Endodermal cell (in vitro differentiated cells): Measurements from ENCODE around the gene DIPK1C. TPM values are rescaled to one million over a fixed set of nuclear protein-coding genes. Genes with fewer than 3 reads are reported as not detected.

Experiments used
- DNase-seq: peaks from one replicate; pipeline ENCODE4 v3.0.0-alpha.2; 2017
- H3K27ac ChIP-seq: 2 replicates; pipeline ENCODE4 v1.5.1; 2013; ENCODE audit warnings: mild to moderate bottlenecking, low read depth, low read length, moderate library complexity
- H3K27me3 ChIP-seq: 2 replicates; pipeline ENCODE4 v1.6.1; 2013; ENCODE audit warnings: mild to moderate bottlenecking, low read length, moderate library complexity; ENCODE audit not compliant: insufficient read depth, control insufficient read depth, poor library complexity, severe bottlenecking
- H3K36me3 ChIP-seq: 2 replicates; pipeline ENCODE4 v1.7.0; 2013; ENCODE audit warnings: mild to moderate bottlenecking, low read length, moderate library complexity; ENCODE audit not compliant: control insufficient read depth, insufficient read depth
- H3K4me1 ChIP-seq: one replicate; pipeline ENCODE4 v1.7.0; 2013; ENCODE audit warnings: low read length; ENCODE audit not compliant: control insufficient read depth, insufficient read depth
- H3K4me3 ChIP-seq: 2 replicates; pipeline ENCODE4 v1.5.1; 2013; ENCODE audit warnings: mild to moderate bottlenecking, low read length, moderate library complexity
- H3K9ac ChIP-seq: 2 replicates; pipeline ENCODE4 v1.6.1; 2013; ENCODE audit warnings: mild to moderate bottlenecking, low read length, moderate library complexity; ENCODE audit not compliant: poor library complexity, severe bottlenecking; ENCODE audit errors: extremely low read depth
- H3K9me3 ChIP-seq: 2 replicates; pipeline ENCODE4 v1.6.1; 2013; ENCODE audit warnings: mild to moderate bottlenecking, low read length, moderate library complexity; ENCODE audit not compliant: control insufficient read depth
- H3K27ac Mint-ChIP-seq: 2 replicates; pipeline ENCODE4 v1.8.0; 2020; ENCODE audit warnings: mixed read lengths
- H3K27me3 Mint-ChIP-seq: 2 replicates; pipeline ENCODE4 v1.8.0; 2021; ENCODE audit warnings: mild to moderate bottlenecking, mixed read lengths; ENCODE audit not compliant: insufficient read depth
- H3K36me3 Mint-ChIP-seq: 2 replicates; pipeline ENCODE4 v1.8.0; 2020; ENCODE audit warnings: low read depth, mixed read lengths
- H3K4me1 Mint-ChIP-seq: 2 replicates; pipeline ENCODE4 v1.8.0; 2020; ENCODE audit warnings: mixed read lengths
- H3K4me3 Mint-ChIP-seq: 2 replicates; pipeline ENCODE4 v1.8.0; 2020; ENCODE audit warnings: mild to moderate bottlenecking, moderate library complexity, mixed read lengths
- H3K9me3 Mint-ChIP-seq: 2 replicates; pipeline ENCODE4 v1.8.0; 2020; ENCODE audit warnings: mild to moderate bottlenecking, mixed read lengths
- WGBS, 2 experiments: methylation state at CpG; one replicate each; pipeline versions ENCODE4 v1.1.5 to v1.1.7; 2013; ENCODE audit warnings: missing lambda C conversion rate in 2 of 2, mixed read lengths in 1 of 2; ENCODE audit not compliant: insufficient coverage in 1 of 2, insufficient read length in 1 of 2; 5-methylcytosine and 5-hydroxymethylcytosine counted together
- long read RNA-seq, 4 experiments: library from polyadenylated mRNA in 2 of 4; library from RNA in 1 of 4; library from capped mRNA in 1 of 4; stranded (forward) in 3 of 4; unstranded in 1 of 4; transcript quantifications; one replicate each; pipeline ENCODE4 v2.0.0, GENCODE V29; 2020 to 2021; ENCODE audit warnings: inconsistent platforms in 1 of 4
- polyA plus RNA-seq, 2 experiments: library from polyadenylated mRNA; stranded (reverse); fragments of 50-300 nt; gene quantifications; one replicate each; pipeline ENCODE4 v1.2.3, GENCODE V29; 2013
- total RNA-seq, 2 donors: library from RNA; stranded (reverse); fragmentation: NEBNext Ultra II Directional in 1 of 2; extraction: Animal tissue kit (Norgen Biotek cat#: 25700) in 1 of 2; gene quantifications; 2 replicates in 1 of 2; 3 replicates in 1 of 2; pipeline ENCODE4 v1.2.1, GENCODE V29; 2021
- TF ChIP-seq, protein P1 (sequence below): fragments of 200-600 bp; sonication (generic); conservative IDR thresholded peaks from 2 replicates; pipeline ENCODE4 v1.5.0; 2021; ENCODE audit warnings: antibody characterized with exemption, mild to moderate bottlenecking

DIPK1C gene
- under 1 TPM in 1 of 2 donors, not detected in 1; 0.13 TPM for total RNA-seq
- 0.71 TPM for polyA plus RNA-seq (2013, experiment 1 of 2)
- 0.99 TPM for polyA plus RNA-seq (2013, experiment 2 of 2)
- long read RNA-seq, experiment 1, result 0 reads
- long read RNA-seq, experiment 2, partial matches to known transcripts, result 0 of 1 reads
- long read RNA-seq, experiment 2, other reads (novel, unspliced or antisense), result 0 of 1 reads
- long read RNA-seq, experiment 3, result 0 reads
- long read RNA-seq, experiment 4, result 0 reads

DNA sequence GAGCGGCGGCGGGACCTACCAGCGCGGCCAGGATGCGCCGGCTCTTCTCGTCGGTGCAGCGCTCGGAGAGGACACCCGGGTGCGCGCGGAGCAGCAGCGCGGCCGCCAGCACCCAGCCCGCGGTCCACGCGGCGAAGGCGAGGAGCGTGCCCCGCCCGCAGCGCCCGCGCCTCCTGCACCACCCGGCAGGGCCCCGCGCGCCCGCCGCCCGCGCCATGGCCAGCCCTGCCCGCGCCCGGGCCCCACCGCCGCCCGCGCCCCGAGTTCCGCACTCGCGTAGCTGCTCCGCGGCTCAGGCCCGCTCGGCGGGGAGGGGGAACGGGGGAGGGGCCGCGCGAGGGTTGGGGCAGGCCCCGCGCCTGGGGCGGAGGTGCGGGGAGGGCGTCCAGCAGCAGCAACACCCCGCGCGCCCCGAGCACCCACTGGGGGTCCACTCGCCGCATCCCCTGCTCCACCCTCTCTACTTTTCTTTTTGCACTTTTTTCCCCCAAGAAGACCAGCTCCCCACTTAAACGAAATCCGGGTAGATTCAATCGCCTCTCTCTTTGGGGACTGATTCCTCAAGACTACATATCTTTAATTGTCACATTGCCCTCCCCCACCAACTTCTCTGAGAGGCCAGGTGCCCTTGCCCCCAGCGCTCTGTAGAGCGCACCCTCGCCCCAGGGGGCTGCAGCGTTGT, at the start of gene DIPK1C:
Gene DIPK1C (minus strand): TSS at position 266 of the 682 bp plus-strand sequence. CDS start 49 bp downstream, at position 217.
- H3K9ac ChIP-seq, result no peak within 1 kb of the TSS
- H3K27ac Mint-ChIP-seq, result no peak within 1 kb of the TSS
- peak; percentile 66 for DNase-seq

DNA sequence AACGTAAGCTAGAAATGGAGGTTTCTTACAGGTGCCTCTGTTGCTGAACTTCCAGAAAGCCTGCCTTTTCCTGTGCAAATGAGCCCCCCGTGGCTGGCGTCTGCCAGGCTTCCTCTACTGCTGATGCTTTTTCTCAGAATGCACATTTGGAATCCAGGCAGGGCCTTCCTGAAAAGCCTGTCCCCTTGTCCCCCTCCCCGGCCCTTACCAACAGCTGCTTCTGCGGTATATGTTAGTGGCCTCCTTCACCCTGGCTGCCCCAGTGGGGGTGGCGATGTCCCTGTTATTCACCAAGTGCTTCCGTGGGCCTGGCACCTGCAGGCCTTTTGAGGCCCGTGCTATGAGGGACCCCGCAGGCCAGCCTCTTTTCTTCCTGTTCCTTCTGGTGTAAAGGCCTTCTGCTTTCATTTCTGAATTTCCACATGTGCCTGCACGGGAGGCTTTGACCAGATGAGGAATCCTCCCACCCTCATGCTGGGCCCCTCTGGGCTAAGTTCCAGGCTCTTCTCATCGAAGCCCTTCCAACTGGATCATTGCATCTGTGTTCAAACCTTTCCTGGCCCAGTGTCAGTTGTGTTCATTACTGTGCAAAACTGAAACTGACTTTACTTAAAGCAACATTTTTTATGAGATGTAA, 49.5 kb upstream of the DIPK1C start:
- peaks cover 29% of the 10 kb centered on the region for H3K4me1 ChIP-seq
- peak overlapping the region; percentile 92 for H3K27ac Mint-ChIP-seq
- no peaks in the 10 kb centered on the region for H3K27me3 ChIP-seq
- DNase-seq, result peak; percentile 53
- no peaks in the 10 kb centered on the region for H3K9me3 Mint-ChIP-seq
- H3K9ac ChIP-seq, result no peak overlapping the region
- peaks cover 39% of the 10 kb centered on the region for H3K4me1 Mint-ChIP-seq
- peaks cover 77% of the 10 kb centered on the region for H3K36me3 ChIP-seq
- H3K27ac ChIP-seq, result no peak overlapping the region
- H3K4me3 ChIP-seq, result no peak overlapping the region
- TF ChIP-seq, protein P1, sequence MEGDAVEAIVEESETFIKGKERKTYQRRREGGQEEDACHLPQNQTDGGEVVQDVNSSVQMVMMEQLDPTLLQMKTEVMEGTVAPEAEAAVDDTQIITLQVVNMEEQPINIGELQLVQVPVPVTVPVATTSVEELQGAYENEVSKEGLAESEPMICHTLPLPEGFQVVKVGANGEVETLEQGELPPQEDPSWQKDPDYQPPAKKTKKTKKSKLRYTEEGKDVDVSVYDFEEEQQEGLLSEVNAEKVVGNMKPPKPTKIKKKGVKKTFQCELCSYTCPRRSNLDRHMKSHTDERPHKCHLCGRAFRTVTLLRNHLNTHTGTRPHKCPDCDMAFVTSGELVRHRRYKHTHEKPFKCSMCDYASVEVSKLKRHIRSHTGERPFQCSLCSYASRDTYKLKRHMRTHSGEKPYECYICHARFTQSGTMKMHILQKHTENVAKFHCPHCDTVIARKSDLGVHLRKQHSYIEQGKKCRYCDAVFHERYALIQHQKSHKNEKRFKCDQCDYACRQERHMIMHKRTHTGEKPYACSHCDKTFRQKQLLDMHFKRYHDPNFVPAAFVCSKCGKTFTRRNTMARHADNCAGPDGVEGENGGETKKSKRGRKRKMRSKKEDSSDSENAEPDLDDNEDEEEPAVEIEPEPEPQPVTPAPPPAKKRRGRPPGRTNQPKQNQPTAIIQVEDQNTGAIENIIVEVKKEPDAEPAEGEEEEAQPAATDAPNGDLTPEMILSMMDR, result no peak
- H3K36me3 Mint-ChIP-seq, result peaks cover 71% of the 10 kb centered on the region
- H3K27me3 Mint-ChIP-seq, result no peaks in the 10 kb centered on the region
- peak overlapping the region; percentile 37 for H3K4me3 Mint-ChIP-seq
- H3K9me3 ChIP-seq, result no peaks in the 10 kb centered on the region
- WGBS, 2 experiments, result 86 to 91% methylated on average over 8 to 11 of the region's 11 CpGs

More for the DNA sequence above, at the start of gene DIPK1C:
- Histone ChIP-seq H3K36me3 (no peaks in the 10 kb centered on the region), H3K4me3 (peak within 1 kb of the TSS; percentile 79), H3K27ac (no peak within 1 kb of the TSS), H3K27me3 (peaks cover 54% of the 10 kb centered on the region), H3K4me1 (no peaks in the 10 kb centered on the region), H3K9me3 (no peaks in the 10 kb centered on the region)
- Mint-ChIP-seq H3K9me3 (no peaks in the 10 kb centered on the region), H3K4me1 (peaks cover 10% of the 10 kb centered on the region), H3K4me3 (peak within 1 kb of the TSS; percentile 62), H3K36me3 (no peaks in the 10 kb centered on the region), H3K27me3 (peaks cover 55% of the 10 kb centered on the region)
- TF ChIP-seq, protein P1, result no peak
- 4 to 33% methylated on average over 8 to 75 of the region's 76 CpGs for WGBS, 2 experiments

DNA sequence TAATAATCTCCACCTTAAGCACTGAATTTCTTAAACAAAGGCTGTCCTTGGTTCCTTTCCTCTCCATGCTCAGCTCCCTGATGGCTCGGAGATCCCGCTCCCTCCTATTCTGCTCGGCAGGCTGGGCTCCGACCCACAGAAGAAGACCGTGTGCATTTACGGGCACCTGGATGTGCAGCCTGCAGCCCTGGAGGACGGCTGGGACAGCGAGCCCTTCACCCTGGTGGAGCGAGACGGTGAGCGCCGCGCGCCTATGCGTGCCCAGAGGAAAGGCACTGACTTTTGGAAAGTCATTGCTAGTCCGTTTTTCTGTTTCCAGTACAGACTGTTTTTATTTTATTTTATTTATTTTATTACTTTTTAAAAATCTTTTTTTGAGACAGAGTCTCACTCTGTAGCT, 48.7 kb upstream of the DIPK1C start:
- Mint-ChIP-seq H3K36me3 (peaks cover 72% of the 10 kb centered on the region), H3K4me3 (peak overlapping the region; percentile 23), H3K9me3 (no peaks in the 10 kb centered on the region), H3K27ac (peak overlapping the region; percentile 87), H3K4me1 (peaks cover 44% of the 10 kb centered on the region), H3K27me3 (no peaks in the 10 kb centered on the region)
- no peak overlapping the region for H3K9ac ChIP-seq
- H3K36me3 ChIP-seq, result peaks cover 77% of the 10 kb centered on the region
- H3K27me3 ChIP-seq, result no peaks in the 10 kb centered on the region
- H3K9me3 ChIP-seq, result no peaks in the 10 kb centered on the region
- peaks cover 29% of the 10 kb centered on the region for H3K4me1 ChIP-seq
- no peak overlapping the region for H3K27ac ChIP-seq
- H3K4me3 ChIP-seq, result no peak overlapping the region
- peak; percentile 39 for DNase-seq
- TF ChIP-seq, protein P1, result no peak
- WGBS, 2 experiments, result 87 to 100% methylated on average over 5 to 15 of the region's 16 CpGs
